Measurements from ENCODE around the gene AARSD1. TPM values are rescaled to one million over a fixed set of nuclear protein-coding genes. Genes with fewer than 3 reads are reported as not detected.
A peak's percentile ranks its signal among the peaks of the same experiment; 100 is the strongest.
"Not testable (repeated sequence)": the region's sequence is repeated elsewhere in the genome, so short reads cannot be mapped to it uniquely, and the experiment has no call there.

AARSD1 gene
- total RNA-seq, 1 experiment from 2014 or later = 17.7 TPM

DNA sequence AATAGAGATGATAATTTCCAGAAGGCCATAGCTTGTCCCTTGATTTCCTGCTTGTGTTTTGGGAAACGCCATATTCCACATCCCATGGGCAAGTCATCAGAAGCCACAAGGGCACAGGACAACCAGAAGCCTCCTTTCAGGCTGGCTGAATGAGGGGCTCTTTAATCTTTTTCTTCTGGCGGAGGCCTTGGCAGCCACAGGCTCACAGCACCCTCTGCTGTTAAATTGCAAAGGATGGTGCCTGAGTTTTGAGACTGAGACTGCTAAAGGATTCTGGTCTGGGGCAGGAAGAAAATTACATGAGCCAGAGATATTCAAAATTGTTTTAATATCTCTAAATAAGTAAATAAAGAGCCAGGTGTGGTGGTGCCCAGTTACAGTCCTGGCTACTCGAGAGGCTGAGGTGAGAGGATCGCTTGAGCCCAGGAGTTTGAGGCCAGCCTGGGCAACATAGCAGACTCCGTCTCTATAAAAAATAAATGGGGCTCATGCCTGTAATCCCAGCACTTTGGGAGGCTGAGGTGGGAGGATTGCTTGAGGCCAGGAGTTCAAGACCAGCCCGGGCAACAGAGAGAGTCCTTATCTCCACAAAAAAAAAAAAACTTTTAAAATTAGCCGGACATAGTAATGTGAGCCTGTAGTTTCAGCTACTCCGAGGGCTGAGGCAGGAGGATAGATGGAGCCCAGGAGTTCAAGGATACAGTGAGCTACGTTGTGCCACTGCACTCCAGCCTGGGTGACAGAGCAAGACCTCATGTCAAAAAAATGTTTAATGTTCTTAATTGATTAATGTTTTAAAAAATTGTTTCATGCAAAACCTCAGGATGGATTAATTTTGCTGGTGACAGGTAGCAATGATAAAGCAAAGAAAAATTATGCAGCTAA, 26.3 kb downstream of the AARSD1 start:
- H3K4me1 ChIP-seq (ENCODE audit: low read length) = 0 out of 2 replicates have a peak, but pooled peaks cover 3% of the 10 kb centered on the region
- no peaks in the 10 kb centered on the region for H3K79me2 ChIP-seq (ENCODE audit: low read length)
- H3K4me3 ChIP-seq (ENCODE audit: low read length) = no peak overlapping the region
- no peaks in the 10 kb centered on the region for H3K9me3 ChIP-seq (ENCODE audit: low read length)
- H3K27me3 ChIP-seq (ENCODE audit: low read length) = no peaks in the 10 kb centered on the region
- H3K36me3 ChIP-seq (ENCODE audit: insufficient read depth, low read length) = no peaks in the 10 kb centered on the region
- no peak overlapping the region for H2AFZ ChIP-seq (ENCODE audit: low read length)
- H4K20me1 ChIP-seq (ENCODE audit: insufficient read depth, low read depth, low read length) = no peaks in the 10 kb centered on the region
- no peaks in the 10 kb centered on the region for H3K9me2 ChIP-seq (replicated peaks; ENCODE audit: insufficient read depth, low read length)
- H3K9ac ChIP-seq (ENCODE audit: low read length) = no peak overlapping the region
- peak; percentile 81 for DNase-seq
- H3K4me2 ChIP-seq (ENCODE audit: low read depth, low read length, poor library complexity, severe bottlenecking) = no peak overlapping the region
- H3K27ac ChIP-seq (ENCODE audit: low read length) = no peak overlapping the region

DNA sequence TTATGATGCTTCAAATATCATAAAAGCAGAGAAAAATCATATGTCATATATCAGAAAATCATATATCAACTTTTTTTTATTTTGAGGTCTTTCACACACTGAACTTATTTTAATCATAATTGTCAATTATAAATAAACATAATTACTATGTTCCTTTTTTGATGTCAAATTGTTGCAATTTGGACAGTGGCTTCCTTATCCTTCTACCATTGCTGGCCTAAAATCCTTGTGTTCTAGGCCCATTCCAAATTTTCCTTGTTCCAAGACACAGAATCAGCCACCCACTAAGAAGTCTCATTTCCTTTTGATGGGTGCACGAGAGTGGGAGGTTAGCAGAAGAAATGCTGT, 34.8 kb downstream of the AARSD1 start:
- Histone ChIP-seq H3K9me2 (replicated peaks; ENCODE audit: insufficient read depth, low read length) (no peaks in the 10 kb centered on the region), H3K4me1 (ENCODE audit: low read length) (0 out of 2 replicates have a peak, but pooled peaks cover 3% of the 10 kb centered on the region), H3K36me3 (ENCODE audit: insufficient read depth, low read length) (no peaks in the 10 kb centered on the region), H3K9ac (ENCODE audit: low read length) (no peak overlapping the region), H2AFZ (ENCODE audit: low read length) (no peak overlapping the region), H3K4me2 (ENCODE audit: low read depth, low read length, poor library complexity, severe bottlenecking) (no peak overlapping the region), H3K27me3 (ENCODE audit: low read length) (no peaks in the 10 kb centered on the region), H3K9me3 (ENCODE audit: low read length) (no peaks in the 10 kb centered on the region), H4K20me1 (ENCODE audit: insufficient read depth, low read depth, low read length) (no peaks in the 10 kb centered on the region), H3K4me3 (ENCODE audit: low read length) (no peak overlapping the region), H3K79me2 (ENCODE audit: low read length) (no peaks in the 10 kb centered on the region), H3K27ac (ENCODE audit: low read length) (no peak overlapping the region)
- no peak for DNase-seq

DNA sequence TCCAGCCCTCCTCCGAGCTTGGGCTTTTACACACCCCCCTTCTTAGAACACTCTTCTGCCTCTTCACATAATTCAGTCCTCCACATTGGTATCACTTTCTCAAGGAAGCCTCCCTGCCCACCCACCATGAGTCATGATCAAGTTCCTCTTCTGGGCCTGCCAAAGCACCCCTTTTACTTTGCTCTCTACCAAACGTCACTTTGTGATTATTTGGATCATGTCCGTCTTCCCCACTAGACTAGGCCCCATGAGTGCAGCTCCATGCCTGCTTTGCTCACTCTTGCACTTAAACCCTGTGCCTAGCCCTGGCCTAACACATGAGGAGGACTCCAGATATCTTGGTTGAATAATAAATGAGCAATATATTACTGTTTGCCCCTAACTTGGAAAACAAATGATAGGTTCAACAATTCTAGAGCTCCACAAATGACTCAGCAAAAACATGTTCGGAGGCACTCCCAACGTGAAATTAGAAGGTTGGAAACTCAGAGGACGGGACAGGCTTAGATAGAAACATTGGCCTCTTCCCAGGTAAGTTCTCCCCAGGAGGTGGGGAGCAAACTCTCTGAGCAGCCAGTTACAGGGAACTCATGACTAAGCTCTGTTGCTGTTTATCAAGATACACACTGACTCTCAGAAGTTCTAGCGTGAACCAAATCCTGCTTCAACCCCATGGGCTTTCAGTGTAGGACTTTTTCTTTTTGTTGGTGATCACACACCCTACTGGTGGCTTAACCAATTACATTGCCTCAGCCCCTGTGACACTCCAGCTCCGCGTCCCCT, 35.3 kb downstream of the AARSD1 start:
- no peak overlapping the region for H3K27ac ChIP-seq (ENCODE audit: low read length)
- no peaks in the 10 kb centered on the region for H4K20me1 ChIP-seq (ENCODE audit: insufficient read depth, low read depth, low read length)
- no peaks in the 10 kb centered on the region for H3K9me3 ChIP-seq (ENCODE audit: low read length)
- no peaks in the 10 kb centered on the region for H3K27me3 ChIP-seq (ENCODE audit: low read length)
- H2AFZ ChIP-seq (ENCODE audit: low read length) = no peak overlapping the region
- no peaks in the 10 kb centered on the region for H3K9me2 ChIP-seq (replicated peaks; ENCODE audit: insufficient read depth, low read length)
- H3K4me1 ChIP-seq (ENCODE audit: low read length) = 0 out of 2 replicates have a peak, but pooled peaks cover 3% of the 10 kb centered on the region
- no peak overlapping the region for H3K4me3 ChIP-seq (ENCODE audit: low read length)
- no peaks in the 10 kb centered on the region for H3K36me3 ChIP-seq (ENCODE audit: insufficient read depth, low read length)
- DNase-seq = peak; percentile 82
- no peak overlapping the region for H3K9ac ChIP-seq (ENCODE audit: low read length)
- H3K4me2 ChIP-seq (ENCODE audit: low read depth, low read length, poor library complexity, severe bottlenecking) = no peak overlapping the region
- H3K79me2 ChIP-seq (ENCODE audit: low read length) = no peaks in the 10 kb centered on the region

DNA sequence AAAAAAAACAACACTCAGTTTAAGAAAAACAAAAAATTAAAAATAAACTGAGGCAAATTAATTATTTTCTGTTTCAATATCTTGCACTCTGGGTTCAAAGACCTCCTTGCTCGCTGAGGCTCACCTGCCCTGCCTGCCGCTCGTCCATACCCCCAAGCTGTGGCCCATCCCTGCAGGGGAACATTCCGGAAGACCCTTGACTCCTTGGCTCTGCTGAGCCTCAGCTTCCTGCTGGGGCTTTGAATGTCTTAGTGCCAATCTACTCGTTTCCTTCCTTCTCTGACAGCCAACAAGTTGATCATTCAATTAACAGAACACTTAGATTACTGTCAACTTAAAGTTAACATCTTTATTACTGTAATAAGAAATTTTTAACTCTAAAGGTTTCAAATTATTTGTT, 39.4 kb downstream of the AARSD1 start:
- H3K4me3 ChIP-seq (ENCODE audit: low read length) = no peak overlapping the region
- H3K27ac ChIP-seq (ENCODE audit: low read length) = no peak overlapping the region
- 0 out of 2 replicates have a peak, but pooled peaks cover 3% of the 10 kb centered on the region for H3K4me1 ChIP-seq (ENCODE audit: low read length)
- no peaks in the 10 kb centered on the region for H3K36me3 ChIP-seq (ENCODE audit: insufficient read depth, low read length)
- H3K9me2 ChIP-seq (replicated peaks; ENCODE audit: insufficient read depth, low read length) = no peaks in the 10 kb centered on the region
- no peak for DNase-seq
- no peaks in the 10 kb centered on the region for H3K27me3 ChIP-seq (ENCODE audit: low read length)
- no peaks in the 10 kb centered on the region for H3K9me3 ChIP-seq (ENCODE audit: low read length)
- no peaks in the 10 kb centered on the region for H4K20me1 ChIP-seq (ENCODE audit: insufficient read depth, low read depth, low read length)
- H3K4me2 ChIP-seq (ENCODE audit: low read depth, low read length, poor library complexity, severe bottlenecking) = no peak overlapping the region
- H3K9ac ChIP-seq (ENCODE audit: low read length) = no peak overlapping the region
- no peak overlapping the region for H2AFZ ChIP-seq (ENCODE audit: low read length)
- H3K79me2 ChIP-seq (ENCODE audit: low read length) = no peaks in the 10 kb centered on the region

DNA sequence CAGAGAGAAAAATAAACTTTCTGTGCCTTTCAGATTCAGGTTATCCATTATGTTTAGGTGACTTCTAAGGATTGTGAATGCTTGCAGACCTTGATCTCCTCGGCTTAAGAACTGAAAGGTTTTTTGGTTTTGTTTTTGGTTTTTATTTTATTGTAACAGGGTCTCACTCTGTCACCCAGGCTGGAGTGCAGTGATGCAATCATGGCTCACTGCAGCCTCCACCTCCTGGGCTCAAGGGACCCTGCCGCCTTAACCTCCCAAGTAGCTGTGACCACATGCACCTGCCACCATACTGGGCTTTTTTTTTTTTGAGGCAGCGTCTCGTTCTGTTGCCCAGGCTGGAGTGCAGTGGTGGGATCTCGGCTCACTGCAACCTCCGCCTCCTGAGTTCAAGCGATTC, 40.8 kb downstream of the AARSD1 start:
- H3K9me3 ChIP-seq (ENCODE audit: low read length); H4K20me1 ChIP-seq (ENCODE audit: insufficient read depth, low read depth, low read length); H3K9me2 ChIP-seq (replicated peaks; ENCODE audit: insufficient read depth, low read length); H3K4me2 ChIP-seq (ENCODE audit: low read depth, low read length, poor library complexity, severe bottlenecking); H3K4me3 ChIP-seq (ENCODE audit: low read length); H3K79me2 ChIP-seq (ENCODE audit: low read length); H3K36me3 ChIP-seq (ENCODE audit: insufficient read depth, low read length); H3K27ac ChIP-seq (ENCODE audit: low read length); H3K27me3 ChIP-seq (ENCODE audit: low read length); H3K4me1 ChIP-seq (ENCODE audit: low read length); H3K9ac ChIP-seq (ENCODE audit: low read length); H2AFZ ChIP-seq (ENCODE audit: low read length); DNase-seq: not testable (repeated sequence)

DNA sequence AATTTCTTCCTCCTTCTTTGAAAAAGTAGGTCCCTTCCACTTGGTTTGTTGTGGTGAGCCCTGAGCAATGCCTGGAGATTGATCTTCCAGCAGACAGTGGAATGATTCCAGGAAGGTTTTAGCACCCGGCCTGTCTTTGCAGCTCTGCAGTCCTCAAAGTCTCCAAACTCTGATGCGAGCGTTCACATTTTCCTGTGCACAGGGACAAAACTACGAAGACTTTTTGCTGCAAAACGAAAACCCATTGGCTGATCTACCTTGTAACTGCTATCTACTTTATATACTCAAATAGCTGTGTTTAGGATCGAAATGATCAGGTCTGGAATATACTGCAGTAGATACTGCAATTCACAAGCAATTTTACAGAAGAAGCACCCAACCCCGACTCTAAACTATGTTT, 42.0 kb downstream of the AARSD1 start:
- no peaks in the 10 kb centered on the region for H3K9me2 ChIP-seq (replicated peaks; ENCODE audit: insufficient read depth, low read length)
- no peaks in the 10 kb centered on the region for H3K79me2 ChIP-seq (ENCODE audit: low read length)
- H3K9me3 ChIP-seq (ENCODE audit: low read length) = no peaks in the 10 kb centered on the region
- H3K4me3 ChIP-seq (ENCODE audit: low read length) = no peak overlapping the region
- no peaks in the 10 kb centered on the region for H3K27me3 ChIP-seq (ENCODE audit: low read length)
- H2AFZ ChIP-seq (ENCODE audit: low read length) = no peak overlapping the region
- no peak overlapping the region for H3K9ac ChIP-seq (ENCODE audit: low read length)
- H3K36me3 ChIP-seq (ENCODE audit: insufficient read depth, low read length) = no peaks in the 10 kb centered on the region
- no peaks in the 10 kb centered on the region for H4K20me1 ChIP-seq (ENCODE audit: insufficient read depth, low read depth, low read length)
- no peaks in the 10 kb centered on the region for H3K4me1 ChIP-seq (ENCODE audit: low read length)
- no peak for DNase-seq
- no peak overlapping the region for H3K4me2 ChIP-seq (ENCODE audit: low read depth, low read length, poor library complexity, severe bottlenecking)
- H3K27ac ChIP-seq (ENCODE audit: low read length) = no peak overlapping the region

DNA sequence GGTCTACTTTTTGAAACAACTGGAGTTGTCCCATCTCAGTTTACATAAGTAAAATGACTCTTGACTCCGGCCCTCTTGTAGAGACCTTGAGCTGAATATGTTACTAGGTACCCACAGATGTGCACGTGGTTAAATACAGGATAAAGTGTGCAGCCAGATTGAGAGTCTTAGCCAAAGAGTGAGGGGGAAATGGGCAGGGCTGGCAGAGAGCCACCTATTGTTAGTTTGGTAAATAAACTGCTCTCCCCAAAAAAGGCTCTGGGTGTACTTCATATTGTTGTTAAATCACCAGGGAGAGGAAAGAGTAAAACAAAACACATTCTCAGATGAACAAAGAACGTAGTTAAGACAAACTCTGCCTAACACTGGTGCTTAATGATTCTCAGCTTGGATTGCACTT, 43.3 kb downstream of the AARSD1 start:
- H3K27ac ChIP-seq (ENCODE audit: low read length) = no peak overlapping the region
- no peaks in the 10 kb centered on the region for H3K9me2 ChIP-seq (replicated peaks; ENCODE audit: insufficient read depth, low read length)
- H3K9ac ChIP-seq (ENCODE audit: low read length) = no peak overlapping the region
- H2AFZ ChIP-seq (ENCODE audit: low read length) = no peak overlapping the region
- H3K79me2 ChIP-seq (ENCODE audit: low read length) = no peaks in the 10 kb centered on the region
- H4K20me1 ChIP-seq (ENCODE audit: insufficient read depth, low read depth, low read length) = no peaks in the 10 kb centered on the region
- no peaks in the 10 kb centered on the region for H3K27me3 ChIP-seq (ENCODE audit: low read length)
- DNase-seq = no peak
- no peaks in the 10 kb centered on the region for H3K4me1 ChIP-seq (ENCODE audit: low read length)
- H3K4me3 ChIP-seq (ENCODE audit: low read length) = no peak overlapping the region
- H3K9me3 ChIP-seq (ENCODE audit: low read length) = no peaks in the 10 kb centered on the region
- no peak overlapping the region for H3K4me2 ChIP-seq (ENCODE audit: low read depth, low read length, poor library complexity, severe bottlenecking)
- H3K36me3 ChIP-seq (ENCODE audit: insufficient read depth, low read length) = no peaks in the 10 kb centered on the region

DNA sequence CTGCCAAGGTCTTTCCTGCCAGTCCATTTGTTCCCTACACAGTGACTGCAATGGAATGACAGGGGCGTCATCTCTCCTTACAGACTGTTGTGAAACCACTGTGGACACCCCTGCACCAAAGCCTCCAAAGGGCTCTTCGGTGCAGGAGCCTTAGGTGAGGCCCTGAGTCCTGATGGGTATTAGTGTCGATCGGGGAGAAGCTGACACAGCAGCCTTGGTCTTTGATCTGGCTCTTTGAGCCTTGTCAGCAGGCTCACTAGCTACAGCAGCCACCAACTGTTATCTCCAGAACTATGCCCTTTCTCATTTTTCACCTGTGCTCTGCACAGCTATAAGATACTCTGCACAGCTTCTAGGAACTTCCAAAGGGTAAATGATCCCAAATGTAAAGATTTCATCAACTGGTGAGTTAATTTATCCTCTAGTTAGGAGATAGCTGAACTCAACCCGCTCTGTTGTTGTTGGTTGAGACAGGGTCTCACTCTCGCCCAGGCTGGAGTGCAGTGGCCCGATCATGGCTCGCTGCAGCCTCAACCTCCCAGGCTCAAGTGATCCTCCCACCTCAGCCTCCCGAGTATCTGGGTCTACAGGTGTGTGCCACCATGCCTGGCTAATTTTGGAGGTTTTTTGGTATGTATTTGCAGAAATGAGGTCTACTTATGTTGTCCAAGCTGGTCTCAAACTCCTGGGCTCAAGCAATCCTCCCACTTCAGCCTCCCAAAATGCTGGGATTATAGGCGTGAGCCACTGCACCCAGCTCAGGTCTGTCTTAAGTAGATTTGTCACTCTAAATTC, 44.0 kb downstream of the AARSD1 start:
- H3K9me3 ChIP-seq (ENCODE audit: low read length) = no peaks in the 10 kb centered on the region
- H3K27me3 ChIP-seq (ENCODE audit: low read length) = no peaks in the 10 kb centered on the region
- no peaks in the 10 kb centered on the region for H3K4me1 ChIP-seq (ENCODE audit: low read length)
- no peaks in the 10 kb centered on the region for H4K20me1 ChIP-seq (ENCODE audit: insufficient read depth, low read depth, low read length)
- no peak overlapping the region for H2AFZ ChIP-seq (ENCODE audit: low read length)
- no peak for DNase-seq
- no peak overlapping the region for H3K27ac ChIP-seq (ENCODE audit: low read length)
- no peak overlapping the region for H3K4me3 ChIP-seq (ENCODE audit: low read length)
- no peak overlapping the region for H3K4me2 ChIP-seq (ENCODE audit: low read depth, low read length, poor library complexity, severe bottlenecking)
- H3K9ac ChIP-seq (ENCODE audit: low read length) = no peak overlapping the region
- H3K36me3 ChIP-seq (ENCODE audit: insufficient read depth, low read length) = no peaks in the 10 kb centered on the region
- no peaks in the 10 kb centered on the region for H3K9me2 ChIP-seq (replicated peaks; ENCODE audit: insufficient read depth, low read length)
- H3K79me2 ChIP-seq (ENCODE audit: low read length) = no peaks in the 10 kb centered on the region

Data from Karpas-422 (cell line).